ENCODE measurements around the gene SERPINC1. TPM values are rescaled to one million over a fixed set of nuclear protein-coding genes. Genes with fewer than 3 reads are reported as not detected.

SERPINC1 gene
- total and polyA plus RNA-seq, 9 of the 15 experiments (the other 6 are each of a cell fraction or from before 2014, with no cell fraction given) = 0.07 to 1.2 (median 0.50) TPM

DNA sequence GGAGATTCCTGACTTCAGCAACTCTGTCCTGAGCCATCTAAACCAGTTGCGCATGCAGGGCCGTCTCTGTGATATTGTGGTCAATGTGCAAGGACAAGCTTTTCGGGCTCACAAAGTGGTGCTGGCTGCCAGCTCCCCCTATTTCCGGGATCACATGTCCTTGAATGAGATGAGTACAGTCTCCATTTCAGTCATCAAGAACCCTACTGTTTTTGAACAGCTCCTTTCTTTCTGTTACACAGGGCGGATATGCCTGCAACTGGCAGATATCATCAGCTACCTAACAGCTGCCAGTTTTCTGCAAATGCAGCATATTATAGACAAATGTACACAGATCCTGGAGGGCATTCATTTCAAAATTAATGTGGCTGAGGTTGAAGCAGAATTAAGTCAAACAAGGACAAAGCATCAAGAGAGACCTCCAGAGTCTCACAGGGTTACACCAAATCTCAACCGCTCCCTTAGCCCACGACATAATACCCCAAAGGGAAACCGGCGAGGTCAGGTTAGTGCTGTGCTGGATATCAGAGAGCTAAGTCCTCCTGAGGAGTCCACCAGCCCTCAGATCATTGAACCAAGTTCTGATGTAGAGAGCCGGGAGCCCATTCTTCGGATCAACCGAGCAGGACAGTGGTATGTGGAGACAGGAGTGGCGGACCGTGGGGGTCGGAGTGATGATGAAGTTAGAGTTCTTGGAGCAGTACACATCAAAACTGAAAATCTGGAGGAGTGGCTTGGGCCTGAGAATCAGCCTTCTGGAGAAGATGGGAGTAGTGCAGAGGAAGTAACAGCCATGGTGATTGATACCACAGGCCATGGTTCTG is 46.7 kb downstream of the SERPINC1 start (continued):
- TF ChIP-seq, protein P1, sequence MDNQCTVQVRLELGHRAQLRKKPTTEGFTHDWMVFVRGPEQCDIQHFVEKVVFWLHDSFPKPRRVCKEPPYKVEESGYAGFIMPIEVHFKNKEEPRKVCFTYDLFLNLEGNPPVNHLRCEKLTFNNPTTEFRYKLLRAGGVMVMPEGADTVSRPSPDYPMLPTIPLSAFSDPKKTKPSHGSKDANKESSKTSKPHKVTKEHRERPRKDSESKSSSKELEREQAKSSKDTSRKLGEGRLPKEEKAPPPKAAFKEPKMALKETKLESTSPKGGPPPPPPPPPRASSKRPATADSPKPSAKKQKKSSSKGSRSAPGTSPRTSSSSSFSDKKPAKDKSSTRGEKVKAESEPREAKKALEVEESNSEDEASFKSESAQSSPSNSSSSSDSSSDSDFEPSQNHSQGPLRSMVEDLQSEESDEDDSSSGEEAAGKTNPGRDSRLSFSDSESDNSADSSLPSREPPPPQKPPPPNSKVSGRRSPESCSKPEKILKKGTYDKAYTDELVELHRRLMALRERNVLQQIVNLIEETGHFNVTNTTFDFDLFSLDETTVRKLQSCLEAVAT (IDR thresholded peaks at IDR 0.05) = no peak
- TF ChIP-seq YY1 (IDR thresholded peaks at IDR 0.05; ENCODE audit: borderline replicate concordance in 1 of 3, control insufficient read depth in 1 of 3, extremely low read depth in 1 of 3, insufficient read depth in 3 of 3, insufficient read length in 1 of 3, insufficient replicate concordance in 2 of 3, low read depth in 1 of 3, low read length in 2 of 3) (peak in 1 of 3 experiments; percentile 49), ZFP1 (CRISPR knock-in tag; IDR thresholded peaks at IDR 0.05) (no peak), CBX3 (IDR thresholded peaks at IDR 0.05; ENCODE audit: borderline replicate concordance in 1 of 2, low read length in 2 of 2) (peak in 1 of 2 experiments; percentile 29; a peak in 1 of 3 replicates), WHSC1 (IDR thresholded peaks at IDR 0.05; ENCODE audit: low read length) (no peak), HIVEP1 (CRISPR knock-in tag; IDR thresholded peaks at IDR 0.05) (no peak), KAT7 (CRISPR knock-in tag; IDR thresholded peaks at IDR 0.05; ENCODE audit: borderline replicate concordance) (no peak), SMARCA5 (IDR thresholded peaks at IDR 0.05) (no peak), KDM1A (IDR thresholded peaks at IDR 0.05) (no peak), SREBF1 (IDR thresholded peaks at IDR 0.05; ENCODE audit: borderline replicate concordance, low read depth, low read length) (no peak), FOSL1 (tag; conservative IDR thresholded peaks at IDR 0.05) (no peak), ZNF263 (CRISPR knock-in tag; IDR thresholded peaks at IDR 0.05; ENCODE audit: borderline replicate concordance) (no peak), POU5F1 (IDR thresholded peaks at IDR 0.05; ENCODE audit: borderline replicate concordance, low read depth, low read length, partially characterized antibody) (no peak), RFX1 (IDR thresholded peaks at IDR 0.05) (no peak)
- TF ChIP-seq, protein P2, sequence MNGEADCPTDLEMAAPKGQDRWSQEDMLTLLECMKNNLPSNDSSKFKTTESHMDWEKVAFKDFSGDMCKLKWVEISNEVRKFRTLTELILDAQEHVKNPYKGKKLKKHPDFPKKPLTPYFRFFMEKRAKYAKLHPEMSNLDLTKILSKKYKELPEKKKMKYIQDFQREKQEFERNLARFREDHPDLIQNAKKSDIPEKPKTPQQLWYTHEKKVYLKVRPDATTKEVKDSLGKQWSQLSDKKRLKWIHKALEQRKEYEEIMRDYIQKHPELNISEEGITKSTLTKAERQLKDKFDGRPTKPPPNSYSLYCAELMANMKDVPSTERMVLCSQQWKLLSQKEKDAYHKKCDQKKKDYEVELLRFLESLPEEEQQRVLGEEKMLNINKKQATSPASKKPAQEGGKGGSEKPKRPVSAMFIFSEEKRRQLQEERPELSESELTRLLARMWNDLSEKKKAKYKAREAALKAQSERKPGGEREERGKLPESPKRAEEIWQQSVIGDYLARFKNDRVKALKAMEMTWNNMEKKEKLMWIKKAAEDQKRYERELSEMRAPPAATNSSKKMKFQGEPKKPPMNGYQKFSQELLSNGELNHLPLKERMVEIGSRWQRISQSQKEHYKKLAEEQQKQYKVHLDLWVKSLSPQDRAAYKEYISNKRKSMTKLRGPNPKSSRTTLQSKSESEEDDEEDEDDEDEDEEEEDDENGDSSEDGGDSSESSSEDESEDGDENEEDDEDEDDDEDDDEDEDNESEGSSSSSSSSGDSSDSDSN (IDR thresholded peaks at IDR 0.05; ENCODE audit: borderline replicate concordance in 1 of 2, low read depth in 2 of 2, low read length in 2 of 2) = no peak
- TF ChIP-seq, protein P3, sequence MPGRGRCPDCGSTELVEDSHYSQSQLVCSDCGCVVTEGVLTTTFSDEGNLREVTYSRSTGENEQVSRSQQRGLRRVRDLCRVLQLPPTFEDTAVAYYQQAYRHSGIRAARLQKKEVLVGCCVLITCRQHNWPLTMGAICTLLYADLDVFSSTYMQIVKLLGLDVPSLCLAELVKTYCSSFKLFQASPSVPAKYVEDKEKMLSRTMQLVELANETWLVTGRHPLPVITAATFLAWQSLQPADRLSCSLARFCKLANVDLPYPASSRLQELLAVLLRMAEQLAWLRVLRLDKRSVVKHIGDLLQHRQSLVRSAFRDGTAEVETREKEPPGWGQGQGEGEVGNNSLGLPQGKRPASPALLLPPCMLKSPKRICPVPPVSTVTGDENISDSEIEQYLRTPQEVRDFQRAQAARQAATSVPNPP (IDR thresholded peaks at IDR 0.05; ENCODE audit: borderline replicate concordance, insufficient read depth, insufficient read length) = no peak
- TF ChIP-seq, protein P4, sequence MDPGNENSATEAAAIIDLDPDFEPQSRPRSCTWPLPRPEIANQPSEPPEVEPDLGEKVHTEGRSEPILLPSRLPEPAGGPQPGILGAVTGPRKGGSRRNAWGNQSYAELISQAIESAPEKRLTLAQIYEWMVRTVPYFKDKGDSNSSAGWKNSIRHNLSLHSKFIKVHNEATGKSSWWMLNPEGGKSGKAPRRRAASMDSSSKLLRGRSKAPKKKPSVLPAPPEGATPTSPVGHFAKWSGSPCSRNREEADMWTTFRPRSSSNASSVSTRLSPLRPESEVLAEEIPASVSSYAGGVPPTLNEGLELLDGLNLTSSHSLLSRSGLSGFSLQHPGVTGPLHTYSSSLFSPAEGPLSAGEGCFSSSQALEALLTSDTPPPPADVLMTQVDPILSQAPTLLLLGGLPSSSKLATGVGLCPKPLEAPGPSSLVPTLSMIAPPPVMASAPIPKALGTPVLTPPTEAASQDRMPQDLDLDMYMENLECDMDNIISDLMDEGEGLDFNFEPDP (CRISPR knock-in tag; IDR thresholded peaks at IDR 0.05) = no peak
- TF ChIP-seq, protein P5, sequence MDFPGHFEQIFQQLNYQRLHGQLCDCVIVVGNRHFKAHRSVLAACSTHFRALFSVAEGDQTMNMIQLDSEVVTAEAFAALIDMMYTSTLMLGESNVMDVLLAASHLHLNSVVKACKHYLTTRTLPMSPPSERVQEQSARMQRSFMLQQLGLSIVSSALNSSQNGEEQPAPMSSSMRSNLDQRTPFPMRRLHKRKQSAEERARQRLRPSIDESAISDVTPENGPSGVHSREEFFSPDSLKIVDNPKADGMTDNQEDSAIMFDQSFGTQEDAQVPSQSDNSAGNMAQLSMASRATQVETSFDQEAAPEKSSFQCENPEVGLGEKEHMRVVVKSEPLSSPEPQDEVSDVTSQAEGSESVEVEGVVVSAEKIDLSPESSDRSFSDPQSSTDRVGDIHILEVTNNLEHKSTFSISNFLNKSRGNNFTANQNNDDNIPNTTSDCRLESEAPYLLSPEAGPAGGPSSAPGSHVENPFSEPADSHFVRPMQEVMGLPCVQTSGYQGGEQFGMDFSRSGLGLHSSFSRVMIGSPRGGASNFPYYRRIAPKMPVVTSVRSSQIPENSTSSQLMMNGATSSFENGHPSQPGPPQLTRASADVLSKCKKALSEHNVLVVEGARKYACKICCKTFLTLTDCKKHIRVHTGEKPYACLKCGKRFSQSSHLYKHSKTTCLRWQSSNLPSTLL (IDR thresholded peaks at IDR 0.05) = no peak

Data from K562 (cell line).